SKM-1 treated with dmso at 0.1 percent for 144 hours (cell line): Measurements from ENCODE around the gene GSC2.

Experiments
- DNase-seq: peaks from one replicate; lab custom pipeline; 2025; ENCODE audit not compliant: unreplicated experiment; lab: John Stamatoyannopoulos, UW

Gene GSC2

GRCh38 chr22:19134176-19134831 is 15.8 kb downstream of the GSC2 start:
- no peak for DNase-seq

- DNase-seq: no peak
Observed at GRCh38 chr22:19133561-19133960, 16.5 kb downstream of the GSC2 start.

DNA sequence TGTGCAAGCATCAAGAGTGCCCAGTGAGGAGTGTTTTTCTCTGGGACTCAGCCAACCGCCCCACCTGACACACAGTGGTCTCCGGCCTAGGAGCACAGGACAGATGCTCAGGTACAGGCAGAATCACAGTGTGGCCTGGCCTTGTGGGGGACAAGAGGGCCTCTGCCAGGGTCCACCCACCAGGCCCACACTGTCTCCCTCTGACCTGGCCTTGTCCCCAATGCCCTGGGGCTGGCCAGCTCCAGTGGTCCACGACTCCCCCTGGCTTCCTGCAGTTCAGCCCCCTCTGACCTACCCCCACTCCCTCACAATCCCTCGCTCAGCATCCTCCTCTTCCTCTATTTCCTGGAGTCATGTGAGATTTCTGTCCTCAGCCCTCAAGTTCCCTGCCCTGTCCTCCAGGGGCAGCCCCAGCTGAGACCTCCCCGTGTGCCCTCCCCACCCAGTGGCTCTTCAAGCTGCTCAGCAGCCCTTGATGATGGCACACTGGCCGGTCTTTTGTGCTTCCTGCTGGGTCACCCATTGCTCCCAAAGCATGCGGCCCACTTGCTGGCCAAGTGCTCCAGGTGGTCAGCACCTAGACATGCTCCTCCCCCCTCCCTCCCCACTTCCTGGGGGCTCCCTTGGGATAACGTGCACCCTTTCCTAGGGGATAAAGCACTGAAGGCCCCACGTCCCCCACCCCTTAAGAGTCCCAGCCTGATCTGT is 17.2 kb downstream of the GSC2 start:
- no peak for DNase-seq

- no peak for DNase-seq
Observed at GRCh38 chr22:19132153-19132552, 17.9 kb downstream of the GSC2 start.

DNA sequence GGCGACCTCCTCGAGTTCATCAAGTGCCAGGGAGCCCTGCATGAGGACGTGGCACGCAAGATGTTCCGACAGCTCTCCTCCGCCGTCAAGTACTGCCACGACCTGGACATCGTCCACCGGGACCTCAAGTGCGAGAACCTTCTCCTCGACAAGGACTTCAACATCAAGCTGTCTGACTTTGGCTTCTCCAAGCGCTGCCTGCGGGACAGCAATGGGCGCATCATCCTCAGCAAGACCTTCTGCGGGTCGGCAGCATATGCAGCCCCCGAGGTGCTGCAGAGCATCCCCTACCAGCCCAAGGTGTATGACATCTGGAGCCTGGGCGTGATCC is 18.4 kb downstream of the GSC2 start:
- no peak for DNase-seq

- no peak for DNase-seq
Observed at GRCh38 chr22:19130959-19131684, 19.0 kb downstream of the GSC2 start, which contains the start of gene TSSK2. TSSK2 (plus strand) TSS chr22:19131308; CDS start chr22:19131400, 92 bp downstream.

GRCh38 chr22:19129871-19130270 is 20.2 kb downstream of the GSC2 start:
- DNase-seq: no peak

DNA sequence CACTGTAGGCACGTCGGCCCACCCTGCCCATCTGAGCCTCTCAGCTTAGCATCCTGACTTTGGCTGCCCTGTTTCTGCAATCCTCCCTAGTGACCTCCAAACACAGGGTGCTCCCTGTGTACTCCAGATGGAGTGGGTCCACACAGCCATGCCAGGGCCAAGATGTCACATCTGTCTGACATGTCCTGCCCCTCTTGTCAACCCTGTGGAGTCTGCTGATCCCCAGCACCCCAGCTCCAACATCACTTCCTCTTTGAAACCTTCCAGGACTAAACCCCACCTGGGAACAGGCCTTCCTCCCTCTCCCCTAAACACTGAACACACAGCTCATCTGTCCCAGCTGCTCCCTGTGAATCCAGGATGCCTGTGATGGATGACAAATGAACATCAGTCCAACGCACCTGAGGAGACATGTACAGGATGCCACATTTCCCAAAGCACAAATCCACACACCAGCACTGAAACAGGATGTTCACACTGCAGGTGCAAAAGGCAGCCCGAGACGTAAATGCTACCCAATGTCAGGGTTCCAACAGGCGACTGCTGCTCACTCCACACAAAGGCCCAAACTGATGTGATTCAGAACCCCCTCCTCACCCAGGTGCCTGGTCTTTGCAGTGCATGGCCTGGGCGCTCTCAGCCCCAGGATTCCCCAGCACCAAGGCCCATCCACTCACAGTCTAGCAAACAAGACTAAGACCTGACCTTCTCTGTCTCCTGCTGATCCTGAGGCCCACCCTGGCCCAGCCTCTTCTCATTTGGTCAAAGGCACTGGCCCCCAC is 21.0 kb downstream of the GSC2 start:
- no peak for DNase-seq

- DNase-seq: no peak
Observed at GRCh38 chr22:19128009-19128401, 22.1 kb downstream of the GSC2 start.

DNA sequence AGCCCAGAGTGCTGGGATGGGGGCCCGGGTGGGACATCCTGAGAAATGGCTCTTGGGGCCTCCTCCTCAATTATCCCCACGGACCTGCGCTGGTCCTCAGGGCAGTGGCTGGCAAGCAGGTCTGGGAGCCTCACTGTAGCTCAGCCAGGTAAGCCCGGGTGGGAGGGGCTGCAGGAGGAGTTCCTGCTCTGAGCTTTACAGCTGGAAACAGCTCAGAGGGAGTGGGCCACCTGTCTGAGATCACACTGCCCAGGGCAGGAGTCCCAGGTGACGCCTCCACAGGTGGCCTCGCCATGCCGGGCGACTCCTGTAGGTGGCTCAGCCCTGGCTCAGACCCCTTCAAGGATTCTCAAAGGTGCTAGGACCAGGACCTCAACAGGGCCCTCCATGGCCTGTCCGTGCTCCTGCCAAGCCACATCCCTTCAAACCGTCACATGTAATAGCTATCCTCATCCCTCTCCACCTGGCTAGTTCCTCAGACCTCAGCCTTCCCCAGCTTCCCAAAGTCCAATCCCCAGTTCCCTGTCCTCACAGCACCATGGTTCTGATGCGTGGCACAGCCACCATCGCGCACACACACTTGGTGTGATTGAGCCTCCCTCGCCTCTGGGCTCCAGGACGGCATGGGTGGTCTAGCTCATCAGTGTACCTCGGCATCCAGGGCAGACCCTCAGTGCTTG is 22.6 kb downstream of the GSC2 start:
- DNase-seq: no peak

- no peak for DNase-seq
Observed at GRCh38 chr22:19126309-19127273, 23.5 kb downstream of the GSC2 start.

- no peak for DNase-seq
Observed at GRCh38 chr22:19125474-19126308, 24.4 kb downstream of the GSC2 start.

GRCh38 chr22:19125011-19125410 is 25.1 kb downstream of the GSC2 start:
- DNase-seq: no peak

GRCh38 chr22:19124377-19124776 is 25.7 kb downstream of the GSC2 start:
- no peak for DNase-seq

GRCh38 chr22:19123936-19124335 is 26.2 kb downstream of the GSC2 start:
- no peak for DNase-seq

DNA sequence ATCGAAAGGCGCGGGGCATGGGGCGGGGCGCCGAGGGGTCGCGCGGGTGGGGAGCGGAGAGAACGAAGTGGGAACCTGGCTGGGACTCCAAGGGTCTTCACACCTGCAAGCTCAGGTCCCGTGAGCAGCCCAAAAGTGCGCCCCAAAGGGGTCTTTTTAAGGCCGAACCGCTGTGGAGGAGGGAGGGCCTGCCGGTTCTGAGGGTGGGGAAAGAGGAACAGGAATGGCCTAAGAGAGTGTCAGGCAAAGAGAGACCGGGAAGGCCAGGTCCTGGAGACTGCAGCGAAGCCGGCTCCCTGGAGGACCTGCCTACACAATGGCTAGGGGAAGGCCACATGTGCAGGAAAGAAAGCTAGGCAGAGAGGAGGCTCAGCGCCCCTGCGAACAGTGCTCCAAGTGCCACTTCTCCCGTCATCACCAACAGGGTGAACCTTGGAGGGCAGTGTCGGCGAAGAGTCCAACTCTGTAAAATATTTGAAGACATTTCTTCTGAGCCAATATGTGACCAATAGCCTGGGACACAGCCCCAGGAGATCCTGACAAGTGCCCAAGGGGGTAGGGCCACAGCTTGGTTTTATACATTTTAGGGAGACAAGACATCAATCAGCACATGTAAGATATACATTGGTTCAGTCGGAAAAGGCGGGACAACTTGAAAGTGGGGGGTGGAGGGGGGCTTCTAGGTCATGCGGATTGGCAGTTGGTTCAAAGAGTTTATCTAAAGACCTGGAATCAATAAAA is 27.2 kb downstream of the GSC2 start:
- DNase-seq: peak; percentile 34

GRCh38 chr22:19122143-19122751 is 27.8 kb downstream of the GSC2 start, which contains the start of gene DGCR2:
DGCR2 (minus strand) TSS chr22:19122412; CDS start chr22:19122206, 206 bp downstream.
- peak; percentile 92 for DNase-seq
